Measurements from ENCODE around the gene APAF1. TPM values are rescaled to one million over a fixed set of nuclear protein-coding genes. Genes with fewer than 3 reads are reported as not detected.
"Not testable (repeated sequence)": the region's sequence is repeated elsewhere in the genome, so short reads cannot be mapped to it uniquely, and the experiment has no call there.

Gene APAF1
- total RNA-seq, 1 experiment from 2014 or later = 19.3 TPM

DNA sequence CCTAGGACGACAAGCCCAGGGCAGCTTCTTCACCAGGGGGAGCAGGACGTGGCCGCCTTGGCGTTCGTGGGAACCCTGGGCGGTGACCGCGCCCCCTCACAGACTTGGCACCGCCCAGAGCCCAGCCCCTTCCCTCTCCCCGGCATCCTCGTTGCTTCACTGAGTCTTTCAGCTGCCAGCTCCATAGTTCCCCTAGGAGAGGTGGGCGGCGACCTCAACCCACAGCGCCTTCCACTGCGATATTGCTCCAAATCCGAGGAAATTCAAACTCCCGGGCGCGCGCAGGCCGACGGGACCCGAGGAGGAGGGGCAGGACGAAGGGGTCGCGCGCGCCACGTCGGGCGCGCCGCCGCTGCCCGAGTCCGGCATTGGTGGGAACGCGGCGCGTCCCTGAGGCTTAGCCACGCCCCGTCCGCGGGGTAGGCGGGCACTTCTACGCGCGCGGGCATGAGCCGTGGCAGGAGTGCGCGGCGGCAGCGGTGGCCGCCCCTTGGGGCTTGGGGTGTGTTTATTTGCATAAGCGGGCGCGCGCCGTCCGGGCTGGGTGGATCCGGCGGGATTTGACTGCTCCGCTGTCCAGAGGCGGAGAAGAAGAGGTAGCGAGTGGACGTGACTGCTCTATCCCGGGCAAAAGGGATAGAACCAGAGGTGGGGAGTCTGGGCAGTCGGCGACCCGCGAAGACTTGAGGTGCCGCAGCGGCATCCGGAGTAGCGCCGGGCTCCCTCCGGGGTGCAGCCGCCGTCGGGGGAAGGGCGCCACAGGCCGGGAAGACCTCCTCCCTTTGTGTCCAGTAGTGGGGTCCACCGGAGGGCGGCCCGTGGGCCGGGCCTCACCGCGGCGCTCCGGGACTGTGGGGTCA lies at the start of gene APAF1, which contains the start of gene IKBIP (continued):
- TF ChIP-seq, protein P1, sequence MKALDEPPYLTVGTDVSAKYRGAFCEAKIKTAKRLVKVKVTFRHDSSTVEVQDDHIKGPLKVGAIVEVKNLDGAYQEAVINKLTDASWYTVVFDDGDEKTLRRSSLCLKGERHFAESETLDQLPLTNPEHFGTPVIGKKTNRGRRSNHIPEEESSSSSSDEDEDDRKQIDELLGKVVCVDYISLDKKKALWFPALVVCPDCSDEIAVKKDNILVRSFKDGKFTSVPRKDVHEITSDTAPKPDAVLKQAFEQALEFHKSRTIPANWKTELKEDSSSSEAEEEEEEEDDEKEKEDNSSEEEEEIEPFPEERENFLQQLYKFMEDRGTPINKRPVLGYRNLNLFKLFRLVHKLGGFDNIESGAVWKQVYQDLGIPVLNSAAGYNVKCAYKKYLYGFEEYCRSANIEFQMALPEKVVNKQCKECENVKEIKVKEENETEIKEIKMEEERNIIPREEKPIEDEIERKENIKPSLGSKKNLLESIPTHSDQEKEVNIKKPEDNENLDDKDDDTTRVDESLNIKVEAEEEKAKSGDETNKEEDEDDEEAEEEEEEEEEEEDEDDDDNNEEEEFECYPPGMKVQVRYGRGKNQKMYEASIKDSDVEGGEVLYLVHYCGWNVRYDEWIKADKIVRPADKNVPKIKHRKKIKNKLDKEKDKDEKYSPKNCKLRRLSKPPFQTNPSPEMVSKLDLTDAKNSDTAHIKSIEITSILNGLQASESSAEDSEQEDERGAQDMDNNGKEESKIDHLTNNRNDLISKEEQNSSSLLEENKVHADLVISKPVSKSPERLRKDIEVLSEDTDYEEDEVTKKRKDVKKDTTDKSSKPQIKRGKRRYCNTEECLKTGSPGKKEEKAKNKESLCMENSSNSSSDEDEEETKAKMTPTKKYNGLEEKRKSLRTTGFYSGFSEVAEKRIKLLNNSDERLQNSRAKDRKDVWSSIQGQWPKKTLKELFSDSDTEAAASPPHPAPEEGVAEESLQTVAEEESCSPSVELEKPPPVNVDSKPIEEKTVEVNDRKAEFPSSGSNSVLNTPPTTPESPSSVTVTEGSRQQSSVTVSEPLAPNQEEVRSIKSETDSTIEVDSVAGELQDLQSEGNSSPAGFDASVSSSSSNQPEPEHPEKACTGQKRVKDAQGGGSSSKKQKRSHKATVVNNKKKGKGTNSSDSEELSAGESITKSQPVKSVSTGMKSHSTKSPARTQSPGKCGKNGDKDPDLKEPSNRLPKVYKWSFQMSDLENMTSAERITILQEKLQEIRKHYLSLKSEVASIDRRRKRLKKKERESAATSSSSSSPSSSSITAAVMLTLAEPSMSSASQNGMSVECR (CRISPR knock-in tag; IDR thresholded peaks at IDR 0.05; ENCODE audit: borderline replicate concordance) = 0 out of 2 replicates have a peak, but pooled peaks have one; percentile 62
- no peak for TF ChIP-seq JUN (CRISPR knock-in tag; IDR thresholded peaks at IDR 0.05)

DNA sequence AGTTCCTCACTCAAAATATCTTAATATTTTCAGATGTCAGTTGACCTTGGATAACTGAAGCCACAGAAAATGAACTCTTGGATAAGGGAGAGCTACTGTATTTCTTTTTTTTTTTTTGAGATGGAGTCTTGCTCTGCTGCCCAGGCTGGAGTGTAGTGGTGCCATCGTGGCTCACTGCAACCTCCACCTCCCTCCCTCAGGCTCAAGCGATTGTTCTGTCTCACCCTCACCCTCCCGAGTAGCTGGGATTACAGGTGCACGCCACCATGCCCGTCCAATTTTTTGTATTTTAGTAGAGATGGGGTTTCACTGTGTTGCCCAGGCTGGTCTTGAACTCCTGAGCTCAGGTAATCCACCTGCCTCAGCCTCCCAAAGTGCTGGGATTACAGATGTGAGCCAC lies 47.8 kb upstream of the APAF1 start:
- H3K4me3 Mint-ChIP-seq; DNase-seq (ENCODE audit: low spot score); H3K9me3 Mint-ChIP-seq; H3K27ac Mint-ChIP-seq; ATAC-seq; H3K27me3 Mint-ChIP-seq (ENCODE audit: low read depth): not testable (repeated sequence)
- TF ChIP-seq ZNF121 (CRISPR knock-in tag; IDR thresholded peaks at IDR 0.05) = peak; percentile 59; the same call in 1 of the 2 replicates
- peaks cover 22% of the 10 kb centered on the region for H3K4me1 Mint-ChIP-seq
- peaks cover 78% of the 10 kb centered on the region for H3K36me3 Mint-ChIP-seq
- ChIA-PET POLR2A (interaction anchor here (0.9 kb wide), 1 partner anchor 15 kb away, joined by 3 read pairs; no protein-coding TSS in a partner anchor), CTCF (interaction anchor here (1.5 kb wide), 1 partner anchor 30 kb away, joined by 3 read pairs; no protein-coding TSS in a partner anchor)

DNA sequence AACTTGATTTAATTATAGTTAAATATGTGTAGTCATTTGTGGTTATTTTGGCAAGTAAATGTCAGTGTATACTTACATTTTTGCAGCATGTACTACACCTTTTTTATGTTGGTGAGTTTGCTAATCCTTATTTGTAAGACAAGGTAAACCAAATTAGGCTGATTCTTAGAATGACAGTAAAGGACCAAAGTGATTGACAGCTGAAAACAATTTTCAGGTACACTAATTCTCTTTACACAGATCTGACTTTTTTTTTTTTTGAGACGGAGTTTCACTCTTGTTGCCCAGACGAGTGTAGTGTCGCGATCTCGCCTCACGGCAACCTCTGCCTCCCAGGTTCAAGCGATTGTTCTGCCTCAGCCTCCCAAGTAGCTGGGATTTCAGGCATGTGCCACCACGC lies 43.2 kb upstream of the APAF1 start:
- ATAC-seq (no peak), DNase-seq (ENCODE audit: low spot score) (no peak)
- TF ChIP-seq SMAD4 (CRISPR knock-in tag; IDR thresholded peaks at IDR 0.05) (no peak), CREM (CRISPR knock-in tag; IDR thresholded peaks at IDR 0.05) (no peak), TCF7 (CRISPR knock-in tag; IDR thresholded peaks at IDR 0.05; ENCODE audit: low read depth) (no peak)
- TF ChIP-seq, protein P2, sequence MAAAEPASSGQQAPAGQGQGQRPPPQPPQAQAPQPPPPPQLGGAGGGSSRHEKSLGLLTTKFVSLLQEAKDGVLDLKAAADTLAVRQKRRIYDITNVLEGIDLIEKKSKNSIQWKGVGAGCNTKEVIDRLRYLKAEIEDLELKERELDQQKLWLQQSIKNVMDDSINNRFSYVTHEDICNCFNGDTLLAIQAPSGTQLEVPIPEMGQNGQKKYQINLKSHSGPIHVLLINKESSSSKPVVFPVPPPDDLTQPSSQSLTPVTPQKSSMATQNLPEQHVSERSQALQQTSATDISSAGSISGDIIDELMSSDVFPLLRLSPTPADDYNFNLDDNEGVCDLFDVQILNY (CRISPR knock-in tag; IDR thresholded peaks at IDR 0.05) = no peak
- TF ChIP-seq, protein P3, sequence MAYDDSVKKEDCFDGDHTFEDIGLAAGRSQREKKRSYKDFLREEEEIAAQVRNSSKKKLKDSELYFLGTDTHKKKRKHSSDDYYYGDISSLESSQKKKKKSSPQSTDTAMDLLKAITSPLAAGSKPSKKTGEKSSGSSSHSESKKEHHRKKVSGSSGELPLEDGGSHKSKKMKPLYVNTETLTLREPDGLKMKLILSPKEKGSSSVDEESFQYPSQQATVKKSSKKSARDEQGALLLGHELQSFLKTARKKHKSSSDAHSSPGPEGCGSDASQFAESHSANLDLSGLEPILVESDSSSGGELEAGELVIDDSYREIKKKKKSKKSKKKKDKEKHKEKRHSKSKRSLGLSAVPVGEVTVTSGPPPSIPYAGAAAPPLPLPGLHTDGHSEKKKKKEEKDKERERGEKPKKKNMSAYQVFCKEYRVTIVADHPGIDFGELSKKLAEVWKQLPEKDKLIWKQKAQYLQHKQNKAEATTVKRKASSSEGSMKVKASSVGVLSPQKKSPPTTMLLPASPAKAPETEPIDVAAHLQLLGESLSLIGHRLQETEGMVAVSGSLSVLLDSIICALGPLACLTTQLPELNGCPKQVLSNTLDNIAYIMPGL (CRISPR knock-in tag; IDR thresholded peaks at IDR 0.05) = no peak
- TF ChIP-seq, protein P4, sequence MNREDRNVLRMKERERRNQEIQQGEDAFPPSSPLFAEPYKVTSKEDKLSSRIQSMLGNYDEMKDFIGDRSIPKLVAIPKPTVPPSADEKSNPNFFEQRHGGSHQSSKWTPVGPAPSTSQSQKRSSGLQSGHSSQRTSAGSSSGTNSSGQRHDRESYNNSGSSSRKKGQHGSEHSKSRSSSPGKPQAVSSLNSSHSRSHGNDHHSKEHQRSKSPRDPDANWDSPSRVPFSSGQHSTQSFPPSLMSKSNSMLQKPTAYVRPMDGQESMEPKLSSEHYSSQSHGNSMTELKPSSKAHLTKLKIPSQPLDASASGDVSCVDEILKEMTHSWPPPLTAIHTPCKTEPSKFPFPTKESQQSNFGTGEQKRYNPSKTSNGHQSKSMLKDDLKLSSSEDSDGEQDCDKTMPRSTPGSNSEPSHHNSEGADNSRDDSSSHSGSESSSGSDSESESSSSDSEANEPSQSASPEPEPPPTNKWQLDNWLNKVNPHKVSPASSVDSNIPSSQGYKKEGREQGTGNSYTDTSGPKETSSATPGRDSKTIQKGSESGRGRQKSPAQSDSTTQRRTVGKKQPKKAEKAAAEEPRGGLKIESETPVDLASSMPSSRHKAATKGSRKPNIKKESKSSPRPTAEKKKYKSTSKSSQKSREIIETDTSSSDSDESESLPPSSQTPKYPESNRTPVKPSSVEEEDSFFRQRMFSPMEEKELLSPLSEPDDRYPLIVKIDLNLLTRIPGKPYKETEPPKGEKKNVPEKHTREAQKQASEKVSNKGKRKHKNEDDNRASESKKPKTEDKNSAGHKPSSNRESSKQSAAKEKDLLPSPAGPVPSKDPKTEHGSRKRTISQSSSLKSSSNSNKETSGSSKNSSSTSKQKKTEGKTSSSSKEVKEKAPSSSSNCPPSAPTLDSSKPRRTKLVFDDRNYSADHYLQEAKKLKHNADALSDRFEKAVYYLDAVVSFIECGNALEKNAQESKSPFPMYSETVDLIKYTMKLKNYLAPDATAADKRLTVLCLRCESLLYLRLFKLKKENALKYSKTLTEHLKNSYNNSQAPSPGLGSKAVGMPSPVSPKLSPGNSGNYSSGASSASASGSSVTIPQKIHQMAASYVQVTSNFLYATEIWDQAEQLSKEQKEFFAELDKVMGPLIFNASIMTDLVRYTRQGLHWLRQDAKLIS (CRISPR knock-in tag; IDR thresholded peaks at IDR 0.05; ENCODE audit: borderline replicate concordance) = no peak
- TF ChIP-seq, protein P5, sequence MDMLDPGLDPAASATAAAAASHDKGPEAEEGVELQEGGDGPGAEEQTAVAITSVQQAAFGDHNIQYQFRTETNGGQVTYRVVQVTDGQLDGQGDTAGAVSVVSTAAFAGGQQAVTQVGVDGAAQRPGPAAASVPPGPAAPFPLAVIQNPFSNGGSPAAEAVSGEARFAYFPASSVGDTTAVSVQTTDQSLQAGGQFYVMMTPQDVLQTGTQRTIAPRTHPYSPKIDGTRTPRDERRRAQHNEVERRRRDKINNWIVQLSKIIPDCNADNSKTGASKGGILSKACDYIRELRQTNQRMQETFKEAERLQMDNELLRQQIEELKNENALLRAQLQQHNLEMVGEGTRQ (CRISPR knock-in tag; IDR thresholded peaks at IDR 0.05) = no peak
- Mint-ChIP-seq H3K4me1 (no peaks in the 10 kb centered on the region), H3K27me3 (ENCODE audit: low read depth) (no peaks in the 10 kb centered on the region), H3K27ac (peak overlapping the region; percentile 36; the same call in 1 of the 2 replicates), H3K9me3 (no peaks in the 10 kb centered on the region), H3K36me3 (peaks cover 62% of the 10 kb centered on the region), H3K4me3 (no peak overlapping the region)
- POLR2A ChIA-PET = no interaction called here
- CTCF ChIA-PET = interaction anchor here (1.3 kb wide), 1 partner anchor 35 kb away, joined by 4 read pairs; no protein-coding TSS in a partner anchor
